ENCODE results near the gene DOCK2.

DNA sequence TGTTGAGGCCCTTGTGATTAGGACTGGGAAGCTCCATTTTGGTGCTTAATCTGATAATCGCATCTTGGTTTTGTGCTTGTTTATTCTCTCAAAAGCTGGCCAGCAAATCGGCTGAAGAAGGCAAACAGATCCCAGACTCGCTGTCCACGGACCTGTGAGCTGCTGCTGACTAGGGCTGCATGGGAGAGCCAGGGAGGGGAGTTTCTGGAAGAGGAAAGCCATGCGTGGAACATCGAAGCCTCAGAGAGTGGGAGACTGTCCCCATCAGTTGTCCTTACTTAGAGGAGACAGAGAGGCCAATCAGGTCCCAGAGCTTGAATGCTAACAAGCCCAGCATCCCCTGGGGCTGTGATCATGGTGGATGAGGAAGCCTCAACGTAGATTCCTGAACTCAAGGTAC lies 445.6 kb downstream of the DOCK2 start:
- TF ChIP-seq POLR2A (IDR thresholded peaks at IDR 0.05) (no peak), POLR2AphosphoS5 (IDR thresholded peaks at IDR 0.05) (no peak), EP300 (IDR thresholded peaks at IDR 0.05) (no peak)
- TF ChIP-seq, protein P1, sequence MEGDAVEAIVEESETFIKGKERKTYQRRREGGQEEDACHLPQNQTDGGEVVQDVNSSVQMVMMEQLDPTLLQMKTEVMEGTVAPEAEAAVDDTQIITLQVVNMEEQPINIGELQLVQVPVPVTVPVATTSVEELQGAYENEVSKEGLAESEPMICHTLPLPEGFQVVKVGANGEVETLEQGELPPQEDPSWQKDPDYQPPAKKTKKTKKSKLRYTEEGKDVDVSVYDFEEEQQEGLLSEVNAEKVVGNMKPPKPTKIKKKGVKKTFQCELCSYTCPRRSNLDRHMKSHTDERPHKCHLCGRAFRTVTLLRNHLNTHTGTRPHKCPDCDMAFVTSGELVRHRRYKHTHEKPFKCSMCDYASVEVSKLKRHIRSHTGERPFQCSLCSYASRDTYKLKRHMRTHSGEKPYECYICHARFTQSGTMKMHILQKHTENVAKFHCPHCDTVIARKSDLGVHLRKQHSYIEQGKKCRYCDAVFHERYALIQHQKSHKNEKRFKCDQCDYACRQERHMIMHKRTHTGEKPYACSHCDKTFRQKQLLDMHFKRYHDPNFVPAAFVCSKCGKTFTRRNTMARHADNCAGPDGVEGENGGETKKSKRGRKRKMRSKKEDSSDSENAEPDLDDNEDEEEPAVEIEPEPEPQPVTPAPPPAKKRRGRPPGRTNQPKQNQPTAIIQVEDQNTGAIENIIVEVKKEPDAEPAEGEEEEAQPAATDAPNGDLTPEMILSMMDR (IDR thresholded peaks at IDR 0.05): no peak
